HG03280 (cell line): ENCODE results near the gene MOV10L1.
"Not testable (repeated sequence)": the region's sequence is repeated elsewhere in the genome, so short reads cannot be mapped to it uniquely, and the experiment has no call there.

Experiments used
- ATAC-seq: cut with Tn5 transposase; IDR thresholded peaks from one replicate; pipeline ENCODE4 v1.9.1; 2021; ENCODE audit warnings: mild to moderate bottlenecking, moderate library complexity; ENCODE audit not compliant: unreplicated experiment

MOV10L1 gene

DNA sequence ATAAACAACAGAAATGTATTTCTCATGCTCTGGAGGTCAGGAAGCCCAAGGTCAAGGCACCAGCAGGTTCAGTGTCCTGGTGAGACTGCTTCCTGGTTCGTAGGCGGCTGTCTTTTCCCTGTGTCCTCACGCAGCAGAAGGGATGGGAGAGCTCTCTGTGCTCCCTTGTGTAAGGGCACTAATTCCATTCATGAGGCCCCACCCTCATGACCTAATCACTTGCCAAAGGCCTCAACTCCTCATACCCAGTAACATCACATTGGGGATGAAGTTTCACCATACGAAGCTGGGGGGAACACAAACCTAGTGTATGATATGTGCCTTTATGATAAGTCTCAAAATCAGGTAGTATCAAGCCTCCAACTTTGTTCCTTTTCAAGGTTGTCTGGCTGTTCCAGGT is 42.1 kb downstream of the MOV10L1 start:
- ATAC-seq, result no peak

DNA sequence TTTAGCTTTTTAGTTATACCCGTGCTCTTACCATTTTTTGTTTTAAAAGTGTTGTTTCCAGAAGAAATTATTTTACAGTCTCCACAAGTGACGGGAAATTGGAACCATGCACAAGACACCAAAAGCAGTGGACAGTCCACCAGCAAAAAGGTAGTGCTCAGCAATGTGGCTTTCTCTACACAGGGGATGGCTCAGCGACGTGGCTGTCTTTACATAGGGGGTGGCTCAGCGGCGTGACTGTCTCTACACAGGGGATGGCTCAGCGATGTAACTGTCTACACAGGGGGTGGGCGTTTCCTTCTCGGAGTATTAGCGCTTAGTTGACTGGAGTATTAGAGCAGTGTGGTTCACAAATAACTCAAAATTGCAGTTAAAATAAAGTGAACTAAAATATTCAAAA is 44.7 kb downstream of the MOV10L1 start:
- no peak for ATAC-seq

DNA sequence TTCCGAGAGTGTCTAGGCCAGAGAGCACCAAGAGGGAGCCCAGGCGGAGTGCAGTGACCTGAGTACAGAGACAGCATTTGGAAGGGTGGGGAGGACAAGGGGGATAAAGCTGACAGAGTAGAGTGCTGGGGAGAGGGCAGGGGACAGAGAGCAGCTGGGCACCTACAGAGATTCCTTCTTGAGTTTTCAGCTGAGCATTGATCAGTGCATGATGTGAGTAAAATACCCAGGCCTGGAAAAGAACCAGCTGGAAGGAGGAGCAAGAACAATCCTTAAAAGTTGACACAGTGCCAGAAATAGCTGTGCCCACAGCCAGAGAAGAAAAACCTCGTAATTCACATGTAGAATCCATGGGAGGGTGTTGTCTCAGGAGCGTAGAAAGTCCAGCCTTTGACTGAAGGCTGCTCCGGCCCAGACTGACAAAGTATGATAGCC is 46.8 kb downstream of the MOV10L1 start:
- ATAC-seq, result no peak

DNA sequence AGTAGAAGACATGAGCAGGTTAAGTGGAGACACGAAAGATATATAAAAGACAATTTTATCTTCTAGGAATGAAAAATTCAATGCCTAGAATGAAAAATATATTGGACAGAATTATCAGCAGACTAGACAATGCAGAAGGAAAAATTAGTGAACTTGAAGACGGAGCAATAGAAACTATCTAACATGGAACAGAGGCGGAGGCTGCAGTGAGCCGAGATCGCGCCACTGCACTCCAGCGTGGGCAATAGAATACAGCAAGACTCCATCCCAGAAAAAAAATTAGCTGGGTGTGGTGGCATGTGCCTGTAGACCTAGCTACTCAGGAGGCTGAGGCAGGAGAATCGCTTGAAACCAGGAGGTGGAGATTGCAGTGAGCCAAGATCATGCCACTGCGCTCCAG is 47.5 kb downstream of the MOV10L1 start:
- ATAC-seq, result not testable (repeated sequence)

DNA sequence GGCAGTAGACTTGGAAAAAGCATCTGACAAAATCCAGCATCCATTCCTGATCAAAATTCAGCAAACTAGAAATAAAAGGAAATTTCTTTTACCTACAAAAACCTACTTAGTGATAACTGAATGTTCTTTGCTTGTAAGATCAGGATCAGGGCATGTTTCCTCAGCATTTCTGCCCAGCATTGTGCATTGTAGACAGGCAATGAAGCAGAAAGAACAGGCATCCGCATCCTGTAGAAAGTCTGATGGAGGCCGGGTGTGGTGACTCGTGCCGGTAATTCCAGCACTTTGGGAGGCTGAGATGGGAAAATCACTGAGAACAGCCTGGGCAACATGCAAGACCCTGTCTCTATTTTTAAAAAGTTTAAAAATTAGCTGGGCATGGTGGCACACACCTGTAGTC is 48.2 kb downstream of the MOV10L1 start:
- ATAC-seq, result no peak

DNA sequence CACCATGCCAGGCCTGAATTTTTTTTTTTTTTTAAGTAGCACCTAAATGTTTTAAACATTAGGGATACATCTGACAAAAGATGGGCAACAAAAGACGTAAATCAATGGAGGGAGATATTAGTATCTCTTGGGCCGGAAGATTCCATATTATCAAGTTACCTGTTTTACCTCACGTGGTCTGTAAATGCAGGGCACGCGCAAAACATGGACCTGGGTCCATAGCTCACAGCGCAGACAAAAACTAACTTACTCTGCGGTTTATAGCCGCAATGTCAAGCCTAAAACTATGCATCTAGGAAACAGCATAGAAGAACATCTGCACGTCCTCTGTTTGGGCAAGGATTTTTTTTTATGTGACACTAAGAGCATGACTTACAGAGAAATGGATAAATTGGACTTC is 49.2 kb downstream of the MOV10L1 start:
- no peak for ATAC-seq

DNA sequence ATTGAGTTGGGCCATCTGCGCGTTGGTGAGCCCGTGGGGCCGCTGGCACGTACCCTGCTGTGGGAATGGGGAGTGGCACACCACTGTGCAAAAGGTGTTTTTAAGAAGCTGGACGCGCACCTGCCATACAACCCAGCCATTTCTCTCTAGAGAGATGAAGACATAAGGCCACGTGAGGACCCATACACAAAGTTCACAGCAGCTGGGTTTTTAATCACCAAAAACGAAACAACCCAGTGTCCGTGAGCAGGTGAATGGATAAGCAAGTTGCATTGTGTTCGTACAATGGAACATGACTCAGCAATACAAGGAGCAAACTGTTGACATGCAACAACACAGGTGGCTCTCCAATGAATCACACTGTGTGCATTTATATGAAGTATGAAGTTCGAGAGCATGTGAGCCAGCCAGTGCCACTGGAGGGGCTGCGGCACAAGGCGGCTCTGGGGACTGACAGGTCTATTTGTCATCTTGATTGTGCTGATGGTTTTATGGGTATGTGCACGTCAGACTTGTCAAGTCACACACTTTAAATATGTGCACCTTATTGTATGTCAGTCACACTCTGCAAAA is 50.1 kb downstream of the MOV10L1 start:
- no peak for ATAC-seq

DNA sequence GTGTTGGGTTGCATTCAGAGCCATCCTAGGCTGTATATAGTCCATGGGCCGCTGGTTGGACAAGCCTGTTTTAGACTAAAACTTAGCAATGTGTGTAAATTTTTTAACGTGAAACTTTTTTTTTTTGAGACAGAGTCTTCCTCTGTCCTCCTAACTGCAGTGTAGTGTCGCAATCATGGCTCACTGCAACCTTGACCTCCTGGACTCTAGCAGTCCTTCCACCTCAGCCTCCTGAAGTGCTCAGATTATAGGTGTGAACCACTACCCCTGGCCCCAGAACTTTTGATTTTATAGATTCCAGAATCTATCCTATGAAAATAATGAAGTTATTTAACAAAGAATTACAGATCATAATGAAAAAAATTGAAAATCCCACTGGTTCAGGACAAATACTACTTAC is 50.8 kb downstream of the MOV10L1 start:
- ATAC-seq, result no peak

DNA sequence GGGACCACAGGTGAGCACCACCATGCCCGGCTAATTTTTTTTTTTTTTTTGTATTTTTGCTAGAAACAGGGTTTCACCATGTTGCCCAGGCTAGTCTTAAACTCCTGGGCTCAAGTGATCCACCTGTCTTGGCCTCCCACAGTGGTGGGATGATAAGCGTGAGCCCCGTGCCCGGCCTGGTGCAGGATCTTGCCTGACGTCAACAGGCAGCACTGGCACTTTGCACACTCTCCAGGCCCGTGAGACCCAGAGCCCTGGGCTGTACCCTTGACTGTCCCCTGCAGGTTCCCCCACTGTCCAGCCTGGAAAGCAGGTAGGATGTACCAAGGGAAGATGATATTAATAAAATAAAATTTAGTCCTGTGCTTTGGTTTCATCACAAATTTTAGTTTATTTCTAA is 51.7 kb downstream of the MOV10L1 start:
- ATAC-seq, result no peak

DNA sequence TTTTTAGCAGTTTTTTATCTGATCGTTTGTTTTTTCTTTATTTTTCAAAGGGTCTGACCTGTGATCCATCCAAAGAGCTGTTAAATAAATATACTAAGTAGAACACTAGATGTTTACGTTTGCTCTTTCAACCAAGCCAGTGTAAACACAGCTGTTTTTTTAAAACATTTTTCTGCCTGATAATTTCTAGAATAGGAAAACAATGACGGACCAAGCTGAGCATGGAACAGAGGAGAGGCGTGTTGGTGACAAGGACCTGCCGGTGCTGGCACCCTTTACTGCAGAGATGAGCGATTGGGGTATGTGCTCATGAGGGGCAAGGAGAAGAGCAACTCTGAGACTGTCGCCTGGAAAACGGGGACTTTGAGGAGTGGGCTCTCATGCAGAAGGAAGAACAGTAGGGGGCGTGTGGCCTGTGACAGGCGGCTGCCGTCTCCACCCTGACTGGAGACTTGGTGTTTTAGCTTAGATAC is 52.1 kb downstream of the MOV10L1 start:
- ATAC-seq, result no peak

DNA sequence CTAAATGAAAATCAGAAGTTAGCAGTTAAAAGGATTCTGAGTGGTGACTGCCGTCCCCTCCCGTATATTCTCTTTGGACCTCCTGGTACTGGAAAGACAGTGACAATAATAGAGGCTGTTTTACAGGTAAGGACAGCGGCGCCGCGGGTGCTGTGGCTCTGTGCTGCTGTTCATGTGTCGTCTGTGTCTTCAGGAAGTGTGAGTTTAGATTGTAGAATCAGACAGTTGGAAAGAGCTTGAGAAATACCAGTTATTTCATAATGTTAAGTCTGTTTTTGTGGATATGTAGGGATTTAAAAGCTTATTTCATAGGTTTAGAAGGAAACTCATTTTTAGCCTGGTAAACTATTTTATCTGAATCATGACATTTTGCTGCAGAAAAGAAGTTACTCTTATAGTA is 53.3 kb downstream of the MOV10L1 start:
- no peak for ATAC-seq

DNA sequence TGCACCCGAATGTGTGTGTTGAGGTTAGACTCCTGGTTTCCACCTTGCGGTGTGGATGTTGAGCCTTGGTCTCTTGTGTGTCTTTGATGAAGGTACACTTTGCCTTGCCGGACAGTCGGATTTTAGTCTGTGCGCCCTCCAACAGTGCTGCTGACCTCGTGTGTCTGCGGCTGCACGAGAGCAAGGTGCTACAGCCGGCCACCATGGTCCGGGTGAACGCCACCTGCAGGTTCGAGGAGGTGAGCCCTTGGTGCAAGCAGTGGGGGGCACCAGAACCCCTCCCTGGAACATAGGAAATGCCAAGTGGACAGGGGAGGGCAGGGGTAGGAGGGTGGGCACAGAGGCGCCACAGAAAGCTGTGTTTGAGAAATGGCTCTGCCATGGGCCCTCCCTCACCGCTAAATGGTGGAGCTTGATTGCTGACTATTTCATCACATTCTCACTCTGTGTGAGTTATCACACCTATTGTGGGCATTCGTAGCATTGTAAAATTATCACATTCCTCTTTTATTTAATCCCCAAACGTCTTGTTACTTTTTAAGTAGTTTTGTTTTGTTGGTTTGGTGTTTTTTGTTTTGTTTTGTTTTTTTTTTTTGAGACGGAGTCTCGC is 54.3 kb downstream of the MOV10L1 start:
- no peak for ATAC-seq

DNA sequence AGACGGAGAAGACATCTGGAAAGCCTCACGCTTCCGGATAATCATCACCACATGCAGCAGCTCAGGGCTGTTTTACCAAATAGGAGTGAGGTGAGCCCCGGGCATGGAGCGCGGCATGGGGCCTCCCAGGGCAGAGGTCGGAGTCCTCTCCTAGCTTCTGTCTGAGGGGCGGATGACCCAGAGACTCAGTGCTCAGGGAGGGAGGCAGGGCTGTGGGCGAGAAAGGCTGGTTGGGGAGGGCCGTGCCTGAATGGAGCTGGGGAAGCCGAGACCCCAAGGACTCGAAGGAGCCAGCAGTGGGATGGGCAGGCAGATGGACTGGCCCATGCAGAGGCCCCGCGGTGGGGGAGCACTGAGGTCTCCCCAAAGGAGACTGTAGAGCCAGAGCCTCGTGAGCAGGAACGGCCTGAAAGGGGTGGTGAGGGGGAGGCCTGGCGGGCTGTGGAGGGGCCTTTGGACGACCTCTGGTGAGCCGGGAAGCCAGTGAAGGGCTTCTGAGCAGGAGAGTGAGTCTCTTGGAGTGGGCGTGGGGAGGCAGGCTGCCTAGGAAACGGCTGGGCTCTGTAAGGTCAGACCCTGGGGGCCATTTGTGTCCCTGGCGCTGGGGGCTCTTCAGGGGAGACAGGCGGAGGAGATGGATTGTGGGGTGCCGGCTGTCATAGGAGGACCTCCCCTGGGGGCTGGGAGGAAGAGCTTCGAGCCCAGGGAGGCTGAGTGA is 56.1 kb downstream of the MOV10L1 start:
- ATAC-seq, result no peak

DNA sequence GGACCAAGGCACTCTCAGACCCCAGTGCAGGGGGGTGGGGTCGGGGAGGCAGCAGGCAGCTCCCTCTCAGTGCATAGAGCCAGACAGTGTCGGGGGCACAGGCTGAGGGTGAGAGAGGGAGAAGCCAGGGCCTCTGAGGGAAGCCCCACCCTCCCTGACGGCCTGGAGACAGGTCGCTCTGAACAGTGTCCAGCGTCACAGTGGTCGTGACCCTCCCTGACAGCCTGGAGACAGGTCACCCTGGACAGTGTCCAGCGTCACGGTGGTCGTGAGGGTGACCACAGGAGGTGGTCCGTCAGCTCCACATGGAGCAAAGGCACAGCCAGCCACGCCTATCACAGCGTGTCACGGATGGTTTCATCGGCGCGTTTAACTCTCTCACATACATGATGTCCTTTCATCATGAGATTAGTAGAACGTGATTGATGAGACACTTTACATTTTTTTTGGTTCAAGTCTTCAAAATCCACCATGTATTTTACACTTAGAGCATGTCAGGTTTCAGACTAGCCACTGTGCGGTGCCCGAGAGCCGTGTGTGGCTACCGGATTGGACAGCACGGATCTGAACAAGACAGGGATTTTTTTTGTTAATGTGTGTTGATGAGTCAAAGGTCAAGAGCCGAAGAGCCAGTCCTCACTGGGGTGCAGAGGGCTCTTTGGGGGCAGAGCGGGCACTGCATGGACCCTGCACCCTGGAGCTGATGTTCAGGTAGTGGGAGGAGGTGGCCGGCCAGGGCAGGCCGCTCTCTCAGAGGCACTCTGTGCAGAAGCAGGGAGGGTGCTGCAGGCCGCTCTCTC is 56.8 kb downstream of the MOV10L1 start:
- no peak for ATAC-seq

DNA sequence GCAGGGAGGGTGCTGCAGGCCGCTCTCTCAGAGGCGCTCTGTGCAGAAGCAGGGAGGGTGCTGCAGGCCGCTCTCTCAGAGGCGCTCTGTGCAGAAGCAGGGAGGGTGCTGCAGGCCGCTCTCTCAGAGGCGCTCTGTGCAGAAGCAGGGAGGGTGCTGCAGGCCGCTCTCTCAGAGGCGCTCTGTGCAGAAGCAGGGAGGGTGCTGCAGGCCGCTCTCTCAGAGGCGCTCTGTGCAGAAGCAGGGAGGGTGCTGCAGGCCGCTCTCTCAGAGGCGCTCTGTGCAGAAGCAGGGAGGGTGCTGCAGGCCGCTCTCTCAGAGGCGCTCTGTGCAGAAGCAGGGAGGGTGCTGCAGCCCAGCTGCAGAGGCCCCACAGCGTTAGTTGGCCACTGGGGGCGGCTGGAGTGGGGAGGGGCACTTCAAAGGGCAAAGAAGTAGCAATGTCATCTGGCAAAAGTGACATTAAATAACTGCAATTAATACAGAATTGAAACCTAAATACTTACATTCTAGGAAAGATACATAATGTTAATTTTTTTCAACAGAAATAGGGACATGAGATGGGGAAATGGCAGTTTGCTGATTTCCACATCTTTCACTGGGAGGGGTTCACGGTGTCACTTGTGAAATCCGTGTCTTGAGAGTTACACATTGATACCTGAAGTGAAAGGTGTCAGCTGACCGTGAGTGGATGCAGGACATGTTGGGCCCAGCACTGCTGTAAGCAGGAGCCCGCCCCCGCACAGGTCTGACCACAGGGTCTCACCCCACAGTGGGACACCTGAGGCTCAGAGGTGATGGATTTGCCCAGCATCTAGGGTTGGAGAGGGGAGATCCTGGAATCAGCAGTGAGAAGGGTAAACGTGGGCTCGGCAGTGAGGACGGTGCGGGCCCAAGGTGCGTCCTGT is 57.7 kb downstream of the MOV10L1 start:
- ATAC-seq, result not testable (repeated sequence)

DNA sequence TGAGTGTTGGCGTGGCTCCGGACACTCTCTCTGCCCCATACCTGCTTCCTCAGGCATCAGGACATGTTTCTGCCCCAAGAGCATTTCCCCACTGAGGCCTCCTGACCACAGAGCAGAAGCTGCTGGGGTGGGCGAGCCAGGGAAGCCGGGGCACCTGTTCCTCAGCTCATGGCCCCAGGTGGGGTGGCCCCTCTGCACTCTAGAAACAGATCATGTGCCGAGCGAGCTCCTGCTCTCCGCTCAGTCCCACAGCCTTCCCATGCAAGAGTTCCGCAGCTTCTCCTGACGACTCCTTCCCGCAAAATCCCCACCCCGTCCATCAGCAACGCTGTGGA is 58.3 kb downstream of the MOV10L1 start:
- ATAC-seq, result no peak

DNA sequence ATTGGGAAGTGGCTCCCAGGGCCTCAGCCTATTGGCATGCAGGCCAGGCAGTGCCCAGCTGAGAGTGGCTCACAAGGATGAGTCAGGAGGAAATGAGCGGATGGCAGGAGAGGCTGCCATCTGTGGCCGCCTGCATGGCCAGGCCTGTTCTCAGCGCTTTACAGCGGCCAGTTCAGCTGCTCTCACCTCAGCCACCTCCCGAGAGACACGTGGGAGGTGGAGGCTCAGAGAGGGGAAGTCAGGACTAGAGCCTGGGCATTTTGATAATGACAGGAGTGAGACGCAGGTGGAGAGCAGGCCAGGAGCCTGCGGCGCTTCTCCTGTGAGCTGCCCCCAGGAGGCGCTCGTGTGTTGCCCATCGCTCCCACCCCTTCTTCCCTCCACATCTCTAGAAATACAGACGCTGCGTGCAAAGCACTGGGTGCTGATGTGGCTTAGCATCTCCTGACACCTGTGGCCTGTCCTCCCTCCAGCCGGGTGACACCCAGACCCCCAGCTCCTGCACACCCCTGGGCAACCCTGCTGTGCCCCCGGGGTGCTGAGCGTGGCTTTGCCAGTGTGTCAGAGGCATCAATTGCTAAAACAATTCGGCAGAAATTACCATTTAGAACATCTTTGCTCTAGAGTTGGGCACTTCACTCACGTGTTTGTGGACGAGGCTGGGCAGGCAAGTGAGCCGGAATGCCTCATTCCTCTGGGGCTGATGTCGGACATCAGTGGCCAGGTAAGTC is 59.4 kb downstream of the MOV10L1 start:
- ATAC-seq, result no peak

DNA sequence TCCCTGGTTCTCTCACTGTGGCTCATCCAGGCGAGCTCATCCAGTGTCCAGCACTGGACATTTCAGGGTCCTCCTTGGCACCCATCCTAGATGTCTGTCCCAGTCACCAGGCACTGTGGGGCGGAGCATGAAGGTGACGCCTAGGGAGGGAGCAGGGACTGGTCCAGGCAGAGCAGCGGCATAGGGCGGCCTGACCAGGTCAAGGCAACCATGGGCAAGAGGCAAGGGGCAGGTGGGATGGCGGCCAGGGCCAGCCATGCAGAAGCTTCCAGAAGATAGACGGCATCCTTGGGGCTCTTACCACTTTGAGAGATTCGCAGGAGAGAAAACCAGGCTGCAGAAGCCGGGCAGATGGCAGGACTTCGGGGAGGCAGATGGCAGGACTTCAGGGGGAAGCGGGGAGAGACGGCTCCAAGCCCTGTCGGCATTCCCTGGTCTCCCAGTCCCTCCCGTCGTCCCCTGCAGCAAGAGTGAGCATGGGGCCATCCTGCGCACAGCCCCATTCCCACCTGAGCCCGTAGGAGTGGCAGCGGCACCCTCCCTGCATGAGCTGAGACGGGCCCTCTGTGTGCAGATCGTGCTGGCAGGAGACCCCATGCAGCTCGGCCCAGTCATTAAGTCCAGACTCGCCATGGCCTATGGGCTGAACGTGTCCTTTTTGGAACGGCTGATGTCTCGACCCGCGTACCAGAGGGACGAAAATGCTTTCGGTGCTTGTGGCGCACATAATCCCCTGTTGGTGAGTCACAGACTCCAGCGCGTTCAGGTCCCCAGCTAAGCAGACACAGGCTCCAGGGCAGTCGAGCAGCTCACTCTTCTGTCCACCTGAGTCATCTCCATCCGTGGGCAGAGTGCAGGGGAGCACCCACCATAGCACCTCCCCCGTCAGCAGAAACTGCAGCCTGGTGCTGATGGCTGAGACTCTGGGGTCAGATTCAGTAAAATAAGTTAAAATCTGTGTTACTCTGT is 60.6 kb downstream of the MOV10L1 start:
- ATAC-seq, result no peak
